Measurements from ENCODE around the gene BORCS8.
"Not testable (repeated sequence)": the region's sequence is repeated elsewhere in the genome, so short reads cannot be mapped to it uniquely, and the experiment has no call there.

DNA sequence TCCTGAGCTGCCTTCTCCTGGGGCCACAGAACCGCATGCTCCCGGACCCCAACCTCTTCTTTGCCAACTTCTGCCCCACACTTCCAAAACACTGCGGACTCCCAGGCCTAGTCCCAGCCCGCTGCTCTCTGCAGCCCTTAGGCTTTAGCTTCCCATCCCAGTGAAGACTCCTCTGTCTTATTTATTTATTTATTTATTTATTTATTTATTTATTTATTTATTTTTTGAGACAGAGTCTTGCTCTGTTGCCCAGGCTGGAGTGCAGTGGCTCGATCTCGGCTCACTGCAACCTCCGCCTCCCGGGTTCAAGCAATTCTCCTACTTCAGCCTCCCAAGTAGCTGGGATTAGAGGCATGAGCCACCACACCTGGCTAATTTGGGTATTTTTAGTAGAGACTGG lies 43.4 kb downstream of the BORCS8 start:
- TF ChIP-seq CTCF (IDR thresholded peaks at IDR 0.05); RCOR1 (IDR thresholded peaks at IDR 0.05; ENCODE audit: low read length); MAX (IDR thresholded peaks at IDR 0.05; ENCODE audit: low read depth); SMC3 (IDR thresholded peaks at IDR 0.05; ENCODE audit: low read depth, low read length); EZH2phosphoT487 (IDR thresholded peaks at IDR 0.05; ENCODE audit: borderline replicate concordance, low read depth); GABPA (IDR thresholded peaks at IDR 0.05; ENCODE audit: low read depth); POLR2AphosphoS5 (IDR thresholded peaks at IDR 0.05; ENCODE audit: low read depth, low read length); NRF1 (IDR thresholded peaks at IDR 0.05; ENCODE audit: low read depth, low read length); SIN3A (IDR thresholded peaks at IDR 0.05; ENCODE audit: borderline replicate concordance, low read depth, low read length): not testable (repeated sequence)
